Fibroblast of lung (primary cell): ENCODE measurements around the gene TRIAP1. TPM values are rescaled to one million over a fixed set of nuclear protein-coding genes. Genes with fewer than 3 reads are reported as not detected.

Experiments used
- DNase-seq, 2 donors: peaks; one replicate each; pipeline versions ENCODE4 v3.0.0 to v3.0.0-alpha.2; 2010; ENCODE audit warnings: low read depth in 2 of 2
- H2AFZ ChIP-seq: 2 replicates; pipeline ENCODE4 v1.5.1; 2012; ENCODE audit warnings: low read length, control low read depth, inconsistent platforms
- H3K27ac ChIP-seq: 2 replicates; pipeline ENCODE4 v1.5.1; 2011; ENCODE audit warnings: low read length, control low read depth; ENCODE audit not compliant: insufficient read depth
- H3K27me3 ChIP-seq: 2 replicates; pipeline ENCODE4 v1.5.1; 2011; ENCODE audit warnings: mild to moderate bottlenecking, low read length; ENCODE audit not compliant: control insufficient read depth, insufficient read depth
- H3K36me3 ChIP-seq: 2 replicates; pipeline ENCODE4 v1.5.1; 2011; ENCODE audit warnings: low read length; ENCODE audit not compliant: control insufficient read depth, insufficient read depth
- H3K4me1 ChIP-seq: 2 replicates; pipeline ENCODE4 v1.5.1; 2011; ENCODE audit warnings: low read length; ENCODE audit not compliant: control insufficient read depth, insufficient read depth; ENCODE audit errors: extremely low read depth
- H3K4me2 ChIP-seq: 2 replicates; pipeline ENCODE4 v1.5.1; 2011; ENCODE audit warnings: low read length, control low read depth; ENCODE audit not compliant: insufficient read depth; ENCODE audit errors: extremely low read depth
- H3K4me3 ChIP-seq, 4 experiments: fragments of 200-600 bp in 1 of 4; sonication (generic) in 1 of 4; replicated peaks in 1 of 4; 2 replicates each; pipeline ENCODE4 v1.5.1; 2011 to 2016; ENCODE audit warnings: low read length in 4 of 4, low read depth in 3 of 4, mild to moderate bottlenecking in 3 of 4, control low read depth in 2 of 4, inconsistent platforms in 1 of 4, mixed read lengths in 1 of 4; ENCODE audit not compliant: insufficient read depth in 1 of 4; ENCODE audit errors: control extremely low read depth in 1 of 4
- H3K79me2 ChIP-seq: 2 replicates; pipeline ENCODE4 v1.5.1; 2012; ENCODE audit warnings: mild to moderate bottlenecking, low read length, inconsistent platforms; ENCODE audit not compliant: control insufficient read depth, insufficient read depth
- H3K9ac ChIP-seq: 2 replicates; pipeline ENCODE4 v1.5.1; 2011; ENCODE audit warnings: mild to moderate bottlenecking, low read length, control low read depth; ENCODE audit not compliant: insufficient read depth
- H3K9me3 ChIP-seq: 2 replicates; pipeline ENCODE4 v1.5.1; 2012; ENCODE audit warnings: low read depth, low read length; ENCODE audit not compliant: control insufficient read depth, insufficient read depth
- H4K20me1 ChIP-seq: 2 replicates; pipeline ENCODE4 v1.5.1; 2011; ENCODE audit warnings: low read length; ENCODE audit not compliant: control insufficient read depth, insufficient read depth; ENCODE audit errors: extremely low read depth
- CTCF ChIP-seq, 2 donors: IDR thresholded peaks in 1 of 2; conservative IDR thresholded peaks in 1 of 2; 1 replicate in 1 of 2; 2 replicates in 1 of 2; pipeline ENCODE4 v1.5.1; 2011 to 2012; ENCODE audit warnings: low read length in 2 of 2, control low read depth in 1 of 2, inconsistent platforms in 1 of 2, low read depth in 1 of 2, mild to moderate bottlenecking in 1 of 2
- EZH2 ChIP-seq: IDR thresholded peaks from 2 replicates; pipeline ENCODE4 v1.5.1; 2012; ENCODE audit warnings: low read length, control low read depth, mild to moderate bottlenecking; ENCODE audit errors: missing control alignments
- polyA plus RNA-seq, 2 donors: library from polyadenylated mRNA; depleted of rRNA in 1 of 2; stranded (reverse) in 1 of 2; unstranded in 1 of 2; fragments of >200 nt; gene quantifications; 2 replicates each; pipeline ENCODE4 v1.2.1, GENCODE V29; 2011 to 2012; ENCODE audit warnings: missing spikeins in 1 of 2
- total RNA-seq: library from RNA; depleted of rRNA; stranded (reverse); fragments of >200 nt; gene quantifications from 2 replicates; pipeline ENCODE4 v1.2.1, GENCODE V29; 2014

TRIAP1 gene
- total and polyA plus RNA-seq, 2 donors (not counting 1 experiment from before 2014, with no cell fraction given), result 29.6 to 52.7 TPM

GRCh38 chr12:120439646-120440247 is 6.4 kb downstream of the TRIAP1 start:
- H3K9ac ChIP-seq, result no peak overlapping the region
- H3K27ac ChIP-seq, result no peak overlapping the region
- no peak overlapping the region for H3K4me2 ChIP-seq
- peaks cover 1% of the 10 kb centered on the region for H3K36me3 ChIP-seq
- H4K20me1 ChIP-seq, result no peaks in the 10 kb centered on the region
- DNase-seq, result peak; percentile 51 to 54
- no peak overlapping the region for H2AFZ ChIP-seq
- no peak for TF ChIP-seq EZH2
- TF ChIP-seq CTCF (conservative IDR thresholded peaks at IDR 0.05 in 1 of 2, IDR thresholded peaks at IDR 0.05 in 1 of 2; ENCODE audit: low read depth in 1 of 2, low read length in 2 of 2), result peak; percentile 38 to 53
- peaks cover 5% of the 10 kb centered on the region for H3K4me1 ChIP-seq
- peaks cover 27% of the 10 kb centered on the region for H3K79me2 ChIP-seq
- H3K4me3 ChIP-seq, result peak overlapping the region in 1 of 4 experiments; percentile 19
- H3K27me3 ChIP-seq, result no peaks in the 10 kb centered on the region
- no peaks in the 10 kb centered on the region for H3K9me3 ChIP-seq

DNA sequence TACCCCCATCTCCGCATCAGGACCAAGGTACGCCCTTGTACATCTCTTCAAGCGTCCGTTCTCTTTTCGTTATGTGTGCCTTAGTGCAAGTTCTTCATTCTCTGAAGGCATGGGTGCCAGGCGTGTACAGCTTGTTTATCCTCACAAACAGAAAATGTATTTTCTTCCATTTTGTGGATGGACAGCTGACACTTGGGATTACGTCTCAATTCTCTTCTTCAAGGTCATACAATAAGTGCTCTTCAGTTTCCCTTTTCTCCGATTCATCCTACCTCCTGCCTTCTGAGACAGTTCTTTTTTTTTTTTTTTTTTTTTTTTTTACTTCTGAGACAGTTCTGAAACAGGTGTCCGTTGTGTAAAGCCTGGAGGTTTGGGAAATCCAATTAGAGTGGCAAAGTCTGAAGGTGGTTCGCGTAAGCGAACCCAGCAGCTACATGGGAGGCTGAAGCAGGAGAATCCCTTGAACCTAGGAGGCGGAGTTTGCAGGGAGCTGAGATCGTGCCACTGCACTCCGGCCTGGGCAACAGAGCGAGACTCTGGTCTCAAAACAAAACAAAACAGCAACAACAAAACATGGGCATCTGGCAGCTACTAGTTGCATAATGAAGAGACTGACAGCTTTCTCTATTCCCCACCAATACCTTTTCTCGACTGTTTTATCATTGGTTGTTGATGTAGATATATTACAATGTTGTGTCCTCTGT is 7.5 kb downstream of the TRIAP1 start:
- H3K27me3 ChIP-seq, result no peaks in the 10 kb centered on the region
- no peaks in the 10 kb centered on the region for H4K20me1 ChIP-seq
- peak overlapping the region; percentile 61 for H3K27ac ChIP-seq
- no peak for DNase-seq
- peaks cover 5% of the 10 kb centered on the region for H3K4me1 ChIP-seq
- H3K36me3 ChIP-seq, result peaks cover 1% of the 10 kb centered on the region
- H2AFZ ChIP-seq, result peak overlapping the region; percentile 83
- peak overlapping the region; percentile 77 for H3K4me2 ChIP-seq
- TF ChIP-seq EZH2 (no peak), CTCF (conservative IDR thresholded peaks at IDR 0.05 in 1 of 2, IDR thresholded peaks at IDR 0.05 in 1 of 2; ENCODE audit: low read depth in 1 of 2, low read length in 2 of 2) (no peak)
- H3K9me3 ChIP-seq, result no peaks in the 10 kb centered on the region
- peaks cover 19% of the 10 kb centered on the region for H3K79me2 ChIP-seq
- peak overlapping the region; percentile 84 to 95 (median 89) for H3K4me3 ChIP-seq
- H3K9ac ChIP-seq, result peak overlapping the region; percentile 78

DNA sequence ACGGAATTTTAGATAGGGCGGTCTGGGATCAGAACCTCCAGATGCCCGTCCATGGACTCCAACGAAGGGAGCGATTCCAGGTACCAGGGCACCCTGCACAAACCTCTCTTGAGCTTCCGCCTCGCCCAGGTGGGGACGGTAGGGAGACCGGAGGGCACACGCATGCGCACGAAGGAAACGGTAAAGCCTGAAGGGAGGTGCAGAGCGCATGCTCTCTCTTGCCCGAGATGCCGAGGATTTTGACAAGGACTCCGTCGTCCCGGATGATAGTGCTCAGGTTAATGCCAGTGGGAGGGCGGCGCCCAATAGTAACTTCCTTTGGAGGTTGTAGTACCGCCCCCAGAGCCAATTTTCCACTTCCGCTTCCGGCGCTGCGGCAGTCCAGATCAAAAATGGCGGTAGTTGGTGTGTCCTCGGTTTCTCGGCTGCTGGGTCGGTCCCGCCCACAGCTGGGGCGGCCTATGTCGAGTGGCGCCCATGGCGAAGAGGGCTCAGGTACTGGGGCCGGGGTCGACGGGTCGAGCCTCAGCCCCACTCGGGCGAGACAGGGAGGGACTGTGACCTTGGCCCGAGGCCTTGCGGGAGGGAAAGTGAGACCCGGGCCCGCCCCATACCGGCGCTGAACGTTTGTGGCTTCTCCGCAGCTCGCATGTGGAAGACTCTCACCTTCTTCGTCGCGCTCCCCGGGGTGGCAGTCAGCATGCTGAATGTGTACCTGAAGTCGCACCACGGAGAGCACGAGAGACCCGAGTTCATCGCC is 8.3 kb downstream of the TRIAP1 start, which contains the start of gene COX6A1:
Gene COX6A1, plus strand, starts transcription at position 379 of the 760 bp plus-strand sequence. Its CDS starts 14 bp downstream, at position 393.
- Histone ChIP-seq H3K4me1 (peaks cover 5% of the 10 kb centered on the region), H3K36me3 (peaks cover 1% of the 10 kb centered on the region), H3K27me3 (no peaks in the 10 kb centered on the region), H3K27ac (peak within 1 kb of the TSS; percentile 61), H2AFZ (peak within 1 kb of the TSS; percentile 100), H3K79me2 (peaks cover 19% of the 10 kb centered on the region), H3K9ac (peak within 1 kb of the TSS; percentile 78), H4K20me1 (no peaks in the 10 kb centered on the region), H3K4me3 (peak within 1 kb of the TSS; percentile 84 to 95 (median 89)), H3K4me2 (peak within 1 kb of the TSS; percentile 90), H3K9me3 (no peaks in the 10 kb centered on the region)
- DNase-seq, result peak; percentile 96 to 97
- TF ChIP-seq EZH2, result no peak
- TF ChIP-seq CTCF (conservative IDR thresholded peaks at IDR 0.05 in 1 of 2, IDR thresholded peaks at IDR 0.05 in 1 of 2; ENCODE audit: low read depth in 1 of 2, low read length in 2 of 2), result no peak
